Thyroid gland (tissue), 4 donors: ENCODE results near the gene MCCC1. TPM values are rescaled to one million over a fixed set of nuclear protein-coding genes. Genes with fewer than 3 reads are reported as not detected.
"Not testable (repeated sequence)": the region's sequence is repeated elsewhere in the genome, so short reads cannot be mapped to it uniquely, and the experiment has no call there.

Experiments
- DNase-seq, 2 donors: peaks; one replicate each; pipeline ENCODE4 v3.0.0-alpha.2; 2019
- H3K27ac ChIP-seq, 3 donors: fragments of 200-600 bp; sonication (generic); 1 replicate in 2 of 3; 2 replicates in 1 of 3; pipeline ENCODE4 v1.5.1; 2016 to 2019; ENCODE audit warnings: mild to moderate bottlenecking in 1 of 3, moderate library complexity in 1 of 3
- H3K27me3 ChIP-seq: fragments of 200-600 bp; sonication (generic); one replicate; pipeline ENCODE4 v1.5.1; 2019
- H3K36me3 ChIP-seq, 2 donors: fragments of 200-600 bp; sonication (generic); one replicate each; pipeline ENCODE4 v1.5.1; 2016 to 2019
- H3K4me1 ChIP-seq, 2 donors: fragments of 200-600 bp; sonication (generic); one replicate each; pipeline ENCODE4 v1.5.1; 2017 to 2019
- H3K4me3 ChIP-seq, 3 donors: fragments of 200-600 bp; sonication (generic); replicated peaks in 1 of 3; 1 replicate in 2 of 3; 2 replicates in 1 of 3; pipeline ENCODE4 v1.5.1; 2016; ENCODE audit warnings: mild to moderate bottlenecking in 1 of 3
- H3K9me3 ChIP-seq: fragments of 200-600 bp; sonication (generic); one replicate; pipeline ENCODE4 v1.5.1; 2017
- CTCF ChIP-seq, 6 experiments: fragments of 200-600 bp in 3 of 6; fragments of 450-650 bp in 3 of 6; sonication (generic) in 3 of 6; IDR thresholded peaks; one replicate each; pipeline ENCODE4 v1.5.1; 2016 to 2019; ENCODE audit warnings: antibody characterized with exemption in 6 of 6, mild to moderate bottlenecking in 2 of 6, inconsistent platforms in 1 of 6, moderate library complexity in 1 of 6
- POLR2A ChIP-seq, 2 donors: fragments of 450-650 bp; IDR thresholded peaks; one replicate each; pipeline ENCODE4 v1.6.1; 2017; ENCODE audit warnings: antibody characterized with exemption in 2 of 2, mild to moderate bottlenecking in 2 of 2, moderate library complexity in 1 of 2
- WGBS, 2 donors: methylation state at CpG; one replicate each; pipeline ENCODE4 v1.1.5; 2017; 5-methylcytosine and 5-hydroxymethylcytosine counted together
- intact Hi-C: fragments of 100-400 bp; cut with DNase I; formaldehyde crosslinking; loops from one replicate; pipeline ENCODE4 v1.15.1; 2023
- total RNA-seq, 4 donors: library from RNA; depleted of rRNA; stranded (reverse); fragments of >200 nt; gene quantifications; one replicate each; pipeline ENCODE4 v1.2.3, GENCODE V29; 2016

The MCCC1 gene
- total RNA-seq, 4 donors from 2014 or later, result 32.9 to 59.6 (median 46.3) TPM

- WGBS, 2 donors, result 98% methylated on average over 6 of the region's 6 CpGs
- Histone ChIP-seq H3K4me1 (no peaks in the 10 kb centered on the region), H3K27ac (no peak overlapping the region), H3K9me3 (no peaks in the 10 kb centered on the region), H3K4me3 (no peak overlapping the region), H3K27me3 (no peaks in the 10 kb centered on the region), H3K36me3 (peaks cover 19 to 27% of the 10 kb centered on the region in 2 donors)
- intact Hi-C loops, result no loop called here
- no peak for DNase-seq
- TF ChIP-seq POLR2A (IDR thresholded peaks at IDR 0.05) (no peak), CTCF (IDR thresholded peaks at IDR 0.05) (no peak)
Observed at GRCh38 chr3:183070892-183071291, 28.4 kb downstream of the MCCC1 start.

GRCh38 chr3:183069086-183069485 lies 30.2 kb downstream of the MCCC1 start:
- H3K36me3 ChIP-seq, result peaks cover 19 to 27% of the 10 kb centered on the region in 2 donors
- no peaks in the 10 kb centered on the region for H3K4me1 ChIP-seq
- H3K27me3 ChIP-seq, result no peaks in the 10 kb centered on the region
- H3K4me3 ChIP-seq, result no peak overlapping the region
- H3K27ac ChIP-seq, result no peak overlapping the region
- no peaks in the 10 kb centered on the region for H3K9me3 ChIP-seq
- intact Hi-C loops, result no loop called here
- TF ChIP-seq CTCF (IDR thresholded peaks at IDR 0.05) (no peak), POLR2A (IDR thresholded peaks at IDR 0.05) (no peak)
- no peak for DNase-seq
- WGBS, 2 donors, result 0 to 2% methylated on average over 1 of the region's 1 CpG

GRCh38 chr3:183066891-183067290 lies 32.4 kb downstream of the MCCC1 start:
- H3K4me3 ChIP-seq, H3K4me1 ChIP-seq, H3K27me3 ChIP-seq, H3K27ac ChIP-seq, H3K9me3 ChIP-seq, DNase-seq, intact Hi-C loops: not testable (repeated sequence)
- 98 to 100% methylated on average over 2 of the region's 2 CpGs for WGBS, 2 donors
- H3K36me3 ChIP-seq, result peaks cover 19 to 22% of the 10 kb centered on the region in 2 donors

GRCh38 chr3:183064475-183064874 lies 34.8 kb downstream of the MCCC1 start:
- 85 to 92% methylated on average over 19 to 36 of the region's 36 CpGs for WGBS, 2 donors
- Histone ChIP-seq H3K27ac (no peak overlapping the region), H3K4me1 (no peaks in the 10 kb centered on the region), H3K9me3 (no peaks in the 10 kb centered on the region), H3K4me3 (no peak overlapping the region), H3K27me3 (no peaks in the 10 kb centered on the region), H3K36me3 (peaks cover 1 to 9% of the 10 kb centered on the region in 2 donors)
- intact Hi-C loops, result no loop called here
- TF ChIP-seq POLR2A (IDR thresholded peaks at IDR 0.05) (no peak), CTCF (IDR thresholded peaks at IDR 0.05) (no peak)
- DNase-seq, result no peak

GRCh38 chr3:183061391-183062172 lies 37.7 kb downstream of the MCCC1 start:
- intact Hi-C loops, result no loop called here
- Histone ChIP-seq H3K9me3 (no peaks in the 10 kb centered on the region), H3K36me3 (peaks cover 0 to 6% of the 10 kb centered on the region in 2 donors), H3K4me1 (no peaks in the 10 kb centered on the region), H3K27ac (no peak overlapping the region), H3K4me3 (no peak overlapping the region), H3K27me3 (no peaks in the 10 kb centered on the region)
- WGBS, 2 donors, result 85 to 93% methylated on average over 6 of the region's 6 CpGs
- DNase-seq, result no peak
- TF ChIP-seq POLR2A (IDR thresholded peaks at IDR 0.05) (no peak), CTCF (IDR thresholded peaks at IDR 0.05) (no peak)
